HG03432 (cell line): ENCODE results near the gene PTPN21.

Experiments used
- ATAC-seq: cut with Tn5 transposase; IDR thresholded peaks from one replicate; pipeline ENCODE4 v1.9.1; 2021; ENCODE audit warnings: mild to moderate bottlenecking, moderate library complexity; ENCODE audit not compliant: unreplicated experiment

The PTPN21 gene

GRCh38 chr14:88473791-88474190 lies 81.0 kb downstream of the PTPN21 start:
- ATAC-seq, result no peak

- ATAC-seq, result no peak
These were observed 84.0 kb downstream of the PTPN21 start for GRCh38 chr14:88470542-88471440.

- ATAC-seq, result no peak
These were observed 86.4 kb downstream of the PTPN21 start for GRCh38 chr14:88468406-88468805.

DNA sequence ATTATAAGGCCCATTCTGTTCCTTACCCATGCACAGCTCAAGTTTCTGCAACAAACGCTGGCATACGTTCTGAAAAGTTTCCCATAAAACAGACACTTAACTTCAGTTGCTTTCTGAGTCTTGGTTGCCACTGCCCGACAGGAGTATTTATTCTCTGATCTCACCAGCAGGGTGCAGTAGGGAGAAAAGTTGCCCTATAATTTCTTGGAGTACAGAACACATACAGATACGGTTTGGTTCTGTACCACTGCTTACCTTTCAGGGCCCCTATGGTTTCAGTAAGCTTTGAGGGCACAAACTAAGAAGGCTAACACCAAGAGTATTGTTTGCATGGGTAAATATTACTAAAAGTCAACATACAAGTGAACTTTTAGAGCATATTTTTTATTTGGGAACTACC lies 91.5 kb downstream of the PTPN21 start:
- ATAC-seq, result no peak

DNA sequence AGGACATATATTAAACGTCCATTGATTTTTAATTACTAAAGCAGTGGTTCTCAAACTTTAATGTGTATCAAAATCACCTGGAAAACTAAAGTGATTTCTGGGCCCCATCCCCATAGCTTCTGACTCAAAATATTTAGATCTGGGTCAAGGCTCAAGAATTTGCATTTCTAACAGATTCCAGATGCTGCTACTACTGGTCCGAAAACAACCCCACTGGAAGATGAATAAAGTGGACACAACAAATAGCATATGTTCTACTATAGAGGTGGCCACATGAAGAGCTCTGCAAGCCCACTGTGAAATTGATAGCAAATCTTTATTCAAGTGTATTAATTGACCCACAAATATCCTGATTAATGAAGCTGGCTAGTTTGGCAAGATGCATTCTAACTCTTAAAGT lies 99.9 kb downstream of the PTPN21 start:
- no peak for ATAC-seq

DNA sequence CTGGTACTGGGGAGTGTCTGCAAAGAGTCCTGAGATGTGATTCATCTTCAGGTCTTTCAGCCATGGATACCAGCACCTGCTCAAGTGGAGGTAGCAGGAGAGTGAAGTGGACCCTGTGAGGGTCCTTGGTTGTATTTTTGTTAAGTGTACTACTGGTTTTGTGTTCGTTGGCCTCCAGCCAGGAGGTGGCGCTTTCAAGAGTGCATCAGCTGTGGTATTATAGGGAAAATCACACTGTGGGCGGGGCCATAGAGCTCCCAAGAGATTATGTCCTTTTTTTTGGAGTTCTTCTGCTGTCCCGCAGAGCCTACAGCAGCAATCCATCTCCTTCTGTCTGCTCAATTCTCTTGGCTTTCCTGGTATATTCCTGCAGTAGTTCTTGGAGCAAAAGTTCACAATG lies 102.6 kb downstream of the PTPN21 start:
- ATAC-seq, result no peak

GRCh38 chr14:88439088-88439487 lies 115.7 kb downstream of the PTPN21 start:
- no peak for ATAC-seq

GRCh38 chr14:88437658-88438057 lies 117.1 kb downstream of the PTPN21 start:
- no peak for ATAC-seq

GRCh38 chr14:88430976-88431375 lies 123.8 kb downstream of the PTPN21 start:
- no peak for ATAC-seq

GRCh38 chr14:88426271-88426670 lies 128.5 kb downstream of the PTPN21 start:
- ATAC-seq, result no peak

DNA sequence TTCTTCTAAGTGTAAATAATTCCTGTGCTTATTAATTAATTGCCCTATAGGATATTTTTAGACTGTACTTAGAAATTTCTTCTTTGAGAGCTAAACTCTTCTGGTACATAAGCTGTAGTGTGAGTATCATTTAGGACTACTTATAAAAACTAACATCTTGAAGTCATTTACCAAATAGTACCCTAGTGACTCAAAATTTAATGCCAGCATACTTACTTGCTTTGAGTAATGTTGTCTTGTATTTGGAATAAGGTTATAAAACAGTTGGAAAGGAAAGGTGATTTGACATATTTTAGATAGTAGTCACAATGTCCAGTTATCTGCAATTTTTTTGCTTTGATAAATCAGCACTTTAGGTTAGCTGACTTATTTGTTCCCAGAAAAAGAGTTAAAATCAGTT lies 130.2 kb downstream of the PTPN21 start:
- no peak for ATAC-seq

- no peak for ATAC-seq
These were observed 131.7 kb downstream of the PTPN21 start for GRCh38 chr14:88422919-88423650.

GRCh38 chr14:88422047-88422446 lies 132.8 kb downstream of the PTPN21 start:
- ATAC-seq, result no peak

GRCh38 chr14:88421286-88421685 lies 133.5 kb downstream of the PTPN21 start:
- no peak for ATAC-seq

GRCh38 chr14:88420187-88420586 lies 134.6 kb downstream of the PTPN21 start:
- no peak for ATAC-seq

GRCh38 chr14:88417594-88417993 lies 137.2 kb downstream of the PTPN21 start:
- ATAC-seq, result no peak
